GM18507 (cell line): ENCODE measurements around the gene GPR15.
"Not testable (repeated sequence)": the region's sequence is repeated elsewhere in the genome, so short reads cannot be mapped to it uniquely, and the experiment has no call there.

Experiments
- DNase-seq: peaks from one replicate; pipeline ENCODE4 v3.0.0; 2011; ENCODE audit warnings: low read depth; ENCODE audit not compliant: insufficient read length; ENCODE audit errors: extremely low spot score
- FAIRE-seq: peaks from 2 replicates; lab custom pipeline; 2011; peaks lifted over from hg19 to GRCh38; lab: Jason Lieb, UNC

GPR15 gene

GRCh38 chr3:98554580-98554979 lies 22.8 kb downstream of the GPR15 start:
- FAIRE-seq (no peak), DNase-seq (no peak)

DNA sequence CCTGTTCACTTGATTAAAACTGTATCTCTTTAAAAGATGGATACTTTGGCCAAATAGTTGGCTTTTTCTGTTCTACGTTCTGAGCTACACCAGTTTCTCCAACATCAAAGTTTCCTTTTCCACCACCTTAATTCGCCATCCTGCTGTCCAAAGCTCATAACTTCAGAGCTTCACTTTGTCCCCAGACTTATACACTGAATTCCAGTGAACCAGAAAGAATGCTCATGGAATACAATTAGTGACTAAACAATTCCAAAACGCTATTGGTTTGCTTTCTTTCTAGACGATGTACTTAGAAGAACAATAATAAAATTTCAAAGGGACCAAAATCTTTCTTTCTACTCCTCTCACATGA lies 23.2 kb downstream of the GPR15 start:
- DNase-seq (no peak), FAIRE-seq (no peak)

GRCh38 chr3:98556164-98557130 lies 24.7 kb downstream of the GPR15 start:
- no peak for DNase-seq
- peak; percentile 99 for FAIRE-seq

DNA sequence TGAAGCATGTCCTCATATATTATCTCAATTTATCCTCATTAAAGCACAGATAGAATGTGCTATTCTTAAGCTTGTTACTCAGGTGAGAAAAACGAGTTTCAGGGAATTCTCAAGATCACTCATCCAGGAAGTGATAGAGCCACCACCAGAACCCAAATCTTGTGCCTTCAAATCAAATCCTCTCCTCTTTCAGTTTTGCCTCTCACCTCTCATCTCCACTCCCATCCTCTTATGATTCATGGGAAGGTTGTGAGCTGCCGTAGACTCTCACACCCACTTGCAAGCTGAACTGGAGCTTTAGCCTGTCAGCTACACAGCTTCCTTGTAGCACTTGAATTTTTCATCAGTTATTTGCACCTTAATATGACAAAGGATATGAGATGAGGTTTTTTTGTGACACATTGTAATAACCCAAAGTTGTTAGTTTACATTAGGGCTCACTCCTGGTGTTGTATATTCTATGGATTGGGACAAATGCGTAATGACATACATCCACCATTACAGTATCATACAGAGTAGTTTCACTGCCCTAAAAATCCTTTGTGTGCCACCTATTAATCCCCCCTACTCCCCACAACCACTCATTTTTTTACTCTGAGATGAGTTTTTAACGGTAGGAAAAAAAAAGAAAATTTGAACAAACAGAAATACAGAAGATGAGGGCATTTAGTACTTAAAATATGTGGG lies 25.7 kb downstream of the GPR15 start:
- DNase-seq (no peak), FAIRE-seq (no peak)

DNA sequence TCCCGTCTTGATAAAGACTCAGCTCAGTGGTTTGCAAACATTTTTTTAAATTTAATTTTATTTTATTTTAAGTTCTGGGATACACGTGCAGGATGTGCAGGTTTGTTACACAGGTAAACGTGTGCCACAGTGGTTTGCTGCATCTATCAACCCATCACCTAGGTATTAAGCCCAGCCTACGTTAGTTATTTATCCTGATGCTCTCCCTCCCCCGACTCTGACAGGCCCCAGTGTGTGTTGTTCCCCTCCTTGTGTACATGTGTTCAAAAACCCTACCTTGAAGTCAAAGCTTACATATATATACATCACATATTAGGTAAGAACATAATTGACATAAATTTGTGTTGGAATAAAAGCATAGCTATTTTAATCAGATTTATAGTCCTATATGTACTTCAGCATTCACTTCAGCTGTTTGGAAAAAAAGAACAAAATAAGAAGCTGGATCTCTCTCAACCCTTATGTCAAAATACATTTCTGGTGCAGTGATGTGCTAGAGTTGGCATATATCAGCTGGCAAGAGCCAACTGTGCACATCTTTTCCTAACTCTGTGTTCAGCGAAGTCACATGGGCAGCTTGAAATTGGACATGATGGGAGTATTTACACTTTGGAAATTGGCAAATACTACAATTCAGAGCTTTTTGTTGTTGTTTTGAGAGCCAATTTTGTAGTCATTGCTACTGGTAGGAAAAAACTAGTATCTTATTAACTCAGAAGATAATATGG lies 26.5 kb downstream of the GPR15 start:
- no peak for FAIRE-seq
- DNase-seq, result no peak

DNA sequence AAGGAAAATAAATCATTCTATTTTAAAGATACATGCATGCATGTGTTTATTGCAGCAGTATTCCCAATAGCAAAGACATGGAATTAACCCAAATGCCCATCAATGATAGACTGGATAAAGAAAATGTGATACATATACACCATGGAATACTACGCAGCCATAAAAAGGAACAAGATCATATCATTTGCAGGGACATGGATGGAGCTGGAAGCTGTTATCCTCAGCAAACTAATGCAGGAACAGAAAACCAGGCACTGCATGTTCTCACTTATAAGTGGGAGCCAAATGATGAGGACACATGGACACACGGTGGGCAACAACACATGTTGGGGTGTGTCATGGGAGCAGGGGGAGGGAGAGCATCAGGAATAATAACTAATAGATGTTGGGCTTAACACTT lies 28.0 kb downstream of the GPR15 start:
- not testable (repeated sequence) for DNase-seq
- peak; percentile 78 for FAIRE-seq

DNA sequence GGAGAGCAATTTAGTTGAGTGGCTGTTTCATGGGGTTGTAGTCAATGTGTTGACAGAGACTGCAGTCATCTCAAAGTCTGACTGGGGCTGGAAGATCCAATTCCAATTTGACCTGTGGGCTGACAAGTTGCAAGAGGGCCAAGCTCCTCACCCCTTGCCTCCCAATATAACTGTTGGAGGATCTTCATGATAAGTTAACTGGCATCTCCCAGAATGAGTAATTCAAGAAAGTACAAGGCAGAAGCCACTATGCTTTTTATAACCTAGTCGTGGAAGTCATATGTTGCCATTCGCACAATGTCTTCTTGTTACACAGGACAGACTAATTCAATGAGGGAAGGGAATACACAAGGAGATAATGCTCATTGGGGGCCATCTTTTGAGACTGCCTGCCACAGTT lies 29.1 kb downstream of the GPR15 start:
- FAIRE-seq (peak; percentile 71), DNase-seq (no peak)

DNA sequence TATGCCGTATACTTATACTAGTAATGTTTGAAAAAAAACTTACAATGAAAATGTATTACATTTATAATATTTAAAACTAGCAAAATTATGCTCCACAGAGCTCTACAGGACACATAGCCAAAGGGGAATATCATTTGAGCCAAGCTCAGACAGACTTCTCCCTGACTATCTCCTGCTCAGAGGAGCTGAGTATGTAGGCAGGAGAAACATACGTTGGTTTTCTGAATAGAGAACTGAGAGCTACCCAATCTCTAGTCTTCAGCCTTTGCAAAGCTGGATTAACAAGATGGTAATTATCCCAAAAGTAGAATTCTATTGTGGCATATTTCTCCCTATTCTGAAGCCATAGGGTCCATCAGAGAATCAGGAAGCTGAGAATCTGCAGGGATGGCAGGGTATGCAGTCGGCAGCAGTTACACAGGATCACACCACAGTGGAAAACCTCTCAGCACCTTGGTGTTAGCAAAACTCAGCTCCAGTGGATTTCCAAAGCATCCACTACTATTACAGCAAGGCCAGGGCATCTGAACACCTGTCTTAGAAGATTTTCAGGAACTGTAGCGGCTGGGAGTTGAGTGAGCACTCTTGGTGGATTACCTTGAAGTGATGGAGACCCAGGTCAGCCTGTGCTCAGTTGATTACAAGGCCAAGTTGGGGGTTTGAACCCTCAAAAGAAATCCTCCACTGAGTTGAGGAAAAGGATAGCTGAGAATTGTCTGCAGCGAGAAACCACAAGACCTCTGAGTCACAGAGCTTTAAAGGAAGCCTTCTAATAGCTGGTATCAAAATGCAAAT lies 30.1 kb downstream of the GPR15 start:
- DNase-seq (no peak), FAIRE-seq (peak; percentile 90)

DNA sequence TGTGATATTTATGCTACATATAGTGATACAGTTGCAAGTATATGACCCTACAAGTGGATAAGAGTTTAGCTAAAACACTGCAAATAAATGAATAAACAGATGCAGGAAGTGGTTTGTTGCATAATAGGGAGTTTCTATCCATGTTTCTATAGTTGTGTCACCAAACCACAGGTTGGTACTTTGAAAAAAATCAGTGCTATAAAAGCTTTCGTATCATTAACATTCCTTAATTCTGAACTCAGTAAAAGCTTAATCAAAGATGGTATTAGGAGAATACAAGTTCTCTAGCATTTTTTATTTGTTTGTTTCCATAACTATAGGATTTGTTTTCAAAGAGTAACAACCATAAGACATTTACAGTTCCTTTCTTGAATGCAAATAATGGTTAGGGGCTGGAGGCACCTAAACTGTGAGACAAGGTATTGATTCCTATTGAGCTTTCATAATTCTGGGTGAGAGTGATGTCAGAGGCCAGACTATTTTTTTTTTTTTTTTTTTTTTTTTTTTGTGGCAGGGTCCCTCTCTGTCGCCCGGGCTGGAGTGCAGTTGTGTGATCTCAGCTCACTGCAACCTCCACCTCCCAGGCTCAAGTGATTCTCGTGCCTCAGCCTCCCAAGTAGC lies 32.0 kb downstream of the GPR15 start:
- no peak for DNase-seq
- peak; percentile 94 for FAIRE-seq

GRCh38 chr3:98564282-98565005 lies 32.7 kb downstream of the GPR15 start:
- DNase-seq (no peak), FAIRE-seq (no peak)

DNA sequence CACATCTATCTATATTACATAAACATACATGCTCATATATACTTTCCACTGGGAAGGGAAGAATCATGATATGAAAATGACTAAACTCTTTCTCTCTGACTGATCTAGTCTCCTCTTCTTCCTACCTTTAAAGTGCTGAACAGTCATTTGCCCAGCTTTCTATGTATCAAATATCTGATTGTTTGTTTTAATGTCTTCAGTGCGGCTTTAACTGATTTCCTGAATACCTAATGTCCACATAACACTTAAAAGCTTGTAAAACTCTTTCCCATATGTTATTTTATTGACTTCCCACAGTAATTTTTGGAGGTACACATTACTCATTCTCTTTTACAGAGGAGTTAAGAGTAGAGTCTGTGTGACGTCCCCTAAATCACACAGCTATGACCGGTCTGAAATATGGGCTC lies 33.5 kb downstream of the GPR15 start:
- FAIRE-seq, result no peak
- no peak for DNase-seq

DNA sequence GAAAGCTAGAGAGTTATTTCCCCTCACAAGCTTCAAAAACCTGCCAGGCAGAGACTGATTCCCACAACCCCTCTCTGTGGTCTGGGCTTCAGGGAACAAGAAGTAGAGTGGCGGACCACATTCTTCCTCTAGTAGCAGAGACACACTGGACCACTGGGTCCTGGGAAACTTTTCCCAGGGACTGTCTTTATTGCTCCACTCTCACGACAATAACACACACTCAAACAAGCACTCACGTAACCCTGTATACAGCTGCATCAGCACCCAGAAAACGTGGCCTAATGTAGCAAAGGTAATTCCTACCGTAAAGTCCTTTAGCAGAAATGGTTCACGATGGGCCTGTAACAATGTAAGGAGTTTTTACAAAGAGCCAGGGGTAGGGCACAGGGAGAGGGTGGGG lies 34.1 kb downstream of the GPR15 start:
- peak; percentile 80 for FAIRE-seq
- no peak for DNase-seq

DNA sequence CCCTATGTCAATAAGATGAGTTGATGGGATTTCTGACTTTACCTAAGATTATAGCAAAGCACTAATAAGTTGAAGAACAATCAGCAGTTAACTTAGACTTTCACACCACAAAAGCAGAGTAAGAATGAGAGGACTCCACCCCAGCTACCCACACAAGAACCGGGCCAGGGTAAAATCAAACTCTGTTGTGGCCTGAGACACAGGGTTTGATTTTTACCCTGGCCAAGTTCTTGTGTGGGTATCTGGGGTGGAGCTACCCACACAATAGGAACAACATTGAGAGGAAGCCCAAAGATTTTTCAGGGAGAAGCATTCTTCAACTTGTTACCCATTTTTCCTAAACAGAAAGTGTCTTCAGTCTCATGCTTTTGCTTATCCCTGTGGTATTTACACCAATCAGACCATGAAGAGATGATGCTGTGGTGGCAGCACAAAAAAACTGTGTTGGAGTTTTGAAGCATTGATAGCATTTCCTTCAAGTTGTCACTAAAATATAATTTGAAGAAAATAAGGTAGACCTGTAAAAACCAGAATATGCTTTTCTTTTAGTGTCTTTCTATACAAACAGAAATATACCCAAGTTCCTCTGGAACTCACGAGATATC lies 36.0 kb downstream of the GPR15 start:
- peak; percentile 88 for FAIRE-seq
- DNase-seq, result no peak

DNA sequence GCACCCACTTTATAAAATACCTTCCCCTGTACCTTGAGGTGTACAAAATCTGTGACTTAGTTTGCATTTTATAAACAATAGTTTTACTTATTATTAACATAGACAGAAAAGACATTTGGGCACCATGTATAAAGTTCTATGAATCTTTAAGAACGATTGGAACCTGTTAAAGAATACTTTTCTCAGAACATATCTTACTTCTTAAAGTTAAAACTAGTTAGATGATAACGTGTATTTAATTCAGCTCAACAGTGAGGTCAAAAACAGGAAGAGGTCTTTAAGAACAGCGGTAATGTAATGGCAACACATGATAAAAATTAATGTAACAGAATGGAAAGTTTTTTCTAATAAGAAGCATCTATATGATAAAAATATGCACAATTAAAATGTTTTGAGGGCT lies 36.6 kb downstream of the GPR15 start:
- DNase-seq, result no peak
- peak; percentile 33 for FAIRE-seq

GRCh38 chr3:98573181-98573728 lies 41.5 kb downstream of the GPR15 start:
- DNase-seq, result no peak

DNA sequence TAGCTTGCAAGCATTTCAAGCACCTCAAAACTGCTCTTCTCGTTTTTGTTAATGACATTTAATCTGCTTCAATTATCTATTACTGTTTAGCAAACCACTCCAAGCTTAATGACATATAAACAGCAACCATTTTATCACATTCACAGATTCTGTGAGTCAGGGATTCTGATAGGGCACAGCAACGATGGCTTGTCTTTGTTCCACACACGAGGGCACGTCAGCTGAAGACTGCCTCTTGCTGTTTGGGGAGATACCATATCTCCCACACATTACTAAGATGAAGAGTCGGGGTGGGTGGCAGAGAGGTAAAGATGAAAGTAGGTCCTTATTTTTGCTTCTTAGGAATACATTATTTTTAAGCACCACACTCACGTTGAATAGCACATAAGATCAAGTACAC lies 42.4 kb downstream of the GPR15 start:
- FAIRE-seq, result peak; percentile 45
- no peak for DNase-seq

More at GRCh38 chr3:98573181-98573728, 41.5 kb downstream of the GPR15 start:
- peak; percentile 90 for FAIRE-seq

- no peak for DNase-seq
- no peak for FAIRE-seq
These were observed 45.6 kb downstream of the GPR15 start for GRCh38 chr3:98577178-98577895.
